GM18861 (cell line): ENCODE measurements around the gene KIT.
"Not testable (repeated sequence)": the region's sequence is repeated elsewhere in the genome, so short reads cannot be mapped to it uniquely, and the experiment has no call there.

Source experiments
- ATAC-seq: cut with Tn5 transposase; IDR thresholded peaks from one replicate; pipeline ENCODE4 v1.9.1; 2021; ENCODE audit not compliant: unreplicated experiment

KIT gene

DNA sequence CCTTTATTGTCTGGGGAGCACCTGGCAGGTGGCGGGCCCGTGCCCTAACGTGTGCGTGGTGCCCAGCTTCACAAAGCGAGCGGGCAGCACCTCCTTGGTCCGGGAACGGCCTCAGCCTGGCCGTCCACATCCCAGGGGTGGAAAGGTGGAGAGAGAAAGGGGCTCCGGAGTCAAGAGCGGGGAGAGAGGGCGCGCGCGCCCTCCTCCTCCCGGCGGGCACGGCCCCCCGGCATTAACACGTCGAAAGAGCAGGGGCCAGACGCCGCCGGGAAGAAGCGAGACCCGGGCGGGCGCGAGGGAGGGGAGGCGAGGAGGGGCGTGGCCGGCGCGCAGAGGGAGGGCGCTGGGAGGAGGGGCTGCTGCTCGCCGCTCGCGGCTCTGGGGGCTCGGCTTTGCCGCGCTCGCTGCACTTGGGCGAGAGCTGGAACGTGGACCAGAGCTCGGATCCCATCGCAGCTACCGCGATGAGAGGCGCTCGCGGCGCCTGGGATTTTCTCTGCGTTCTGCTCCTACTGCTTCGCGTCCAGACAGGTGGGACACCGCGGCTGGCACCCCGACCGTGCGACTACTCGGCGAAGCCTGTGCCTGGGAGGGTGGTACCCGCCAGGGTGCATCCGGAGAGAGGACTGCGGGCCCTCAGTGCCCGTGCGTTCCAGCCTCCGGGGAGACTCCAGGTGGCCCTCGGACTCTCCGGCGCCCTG lies at the start of gene KIT:
KIT (plus strand) TSS at position 407 of the 701 bp plus-strand sequence; CDS start at position 465, 58 bp downstream.
- ATAC-seq, result no peak

DNA sequence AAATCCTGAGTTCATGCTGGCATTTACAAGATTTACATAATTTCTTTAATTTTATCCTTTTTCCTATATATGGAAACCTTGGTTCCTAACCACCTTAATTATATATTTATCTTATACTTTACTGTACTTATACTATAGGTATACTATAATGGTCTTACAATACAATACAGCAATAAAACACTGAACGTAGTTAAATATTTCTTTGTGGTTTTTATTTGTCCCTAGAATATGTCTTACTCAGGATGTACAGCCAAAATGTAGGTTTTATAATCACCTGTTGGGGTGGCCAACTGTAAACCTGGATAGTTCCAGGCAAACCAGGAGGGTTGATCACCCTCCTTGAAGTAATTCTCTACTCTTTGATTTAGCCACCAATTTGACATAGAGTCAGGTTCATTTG lies 48.4 kb upstream of the KIT start:
- no peak for ATAC-seq

DNA sequence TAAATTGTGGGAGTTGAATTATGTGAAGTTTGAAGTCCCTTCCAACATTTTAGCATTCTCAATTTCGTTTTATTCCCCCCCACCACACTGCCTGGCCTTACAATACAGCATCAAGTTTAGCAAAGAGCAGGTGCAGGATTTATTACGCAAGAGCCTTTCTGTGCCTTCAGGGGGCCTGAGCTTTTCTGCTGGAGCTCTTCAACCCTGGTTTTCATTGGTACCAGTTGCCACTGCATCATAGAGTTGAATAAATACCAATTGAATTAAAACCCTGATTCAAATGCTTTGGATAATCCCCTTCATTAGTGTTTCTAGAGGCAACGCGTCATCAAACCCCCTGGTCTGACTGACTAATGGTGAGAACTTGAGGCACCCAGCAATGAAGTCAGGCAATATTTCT lies 43.6 kb upstream of the KIT start:
- no peak for ATAC-seq

DNA sequence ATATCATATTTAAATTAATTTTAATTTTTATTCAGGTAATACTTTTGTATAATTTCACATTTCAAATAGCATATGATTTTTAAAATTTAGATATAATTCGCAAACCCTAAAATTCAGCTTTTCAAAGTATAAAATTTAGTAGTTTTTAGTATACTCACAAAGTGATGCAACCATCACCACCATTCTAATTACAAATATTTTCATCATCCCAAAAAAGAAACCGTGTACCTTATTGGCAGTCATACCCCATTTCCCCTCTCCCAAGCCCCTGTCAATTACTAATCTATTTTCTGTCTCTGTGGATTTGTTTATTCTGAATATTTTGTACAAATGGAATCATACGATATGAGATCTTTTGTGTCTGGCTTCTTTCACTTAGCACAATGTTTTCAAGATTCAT lies 37.0 kb upstream of the KIT start:
- ATAC-seq, result no peak

DNA sequence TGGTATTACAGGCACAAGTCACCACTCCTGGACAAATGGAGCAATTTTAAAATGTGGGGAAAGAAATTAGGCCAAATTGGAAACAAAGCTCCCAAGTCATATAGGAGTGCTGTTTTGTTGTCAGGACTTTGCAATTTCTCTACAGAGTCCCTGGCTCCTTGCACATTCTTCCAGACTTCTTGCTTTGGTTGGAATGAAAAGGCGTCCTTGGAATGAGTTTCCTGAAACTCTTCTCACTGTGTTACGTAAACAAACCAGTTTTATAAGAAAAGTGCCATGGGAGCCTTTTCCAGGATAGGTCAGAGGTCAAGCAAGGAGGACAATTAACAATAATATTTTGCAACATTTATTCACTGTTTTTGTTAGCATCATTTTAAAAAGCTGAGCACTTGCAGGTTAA lies 32.4 kb upstream of the KIT start:
- no peak for ATAC-seq

DNA sequence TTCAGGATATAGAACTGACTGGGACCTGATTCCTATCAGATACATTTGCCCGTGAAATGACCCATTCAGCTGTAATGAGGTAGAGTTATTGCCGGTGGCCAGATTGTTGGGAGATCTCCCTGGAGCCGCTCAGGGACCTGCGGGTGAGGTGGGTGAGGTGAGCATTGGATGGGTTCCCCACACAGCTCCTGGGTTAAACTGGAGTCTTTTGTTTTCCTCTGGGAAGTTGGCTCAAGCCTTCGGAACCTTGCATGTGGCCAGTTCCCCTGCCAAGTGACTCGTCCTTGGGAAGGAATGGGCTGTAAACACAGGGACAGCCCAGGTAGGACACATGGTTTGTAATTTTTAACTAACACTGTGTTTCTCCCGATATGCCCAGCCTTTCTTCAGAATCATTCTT lies 31.6 kb upstream of the KIT start:
- no peak for ATAC-seq

DNA sequence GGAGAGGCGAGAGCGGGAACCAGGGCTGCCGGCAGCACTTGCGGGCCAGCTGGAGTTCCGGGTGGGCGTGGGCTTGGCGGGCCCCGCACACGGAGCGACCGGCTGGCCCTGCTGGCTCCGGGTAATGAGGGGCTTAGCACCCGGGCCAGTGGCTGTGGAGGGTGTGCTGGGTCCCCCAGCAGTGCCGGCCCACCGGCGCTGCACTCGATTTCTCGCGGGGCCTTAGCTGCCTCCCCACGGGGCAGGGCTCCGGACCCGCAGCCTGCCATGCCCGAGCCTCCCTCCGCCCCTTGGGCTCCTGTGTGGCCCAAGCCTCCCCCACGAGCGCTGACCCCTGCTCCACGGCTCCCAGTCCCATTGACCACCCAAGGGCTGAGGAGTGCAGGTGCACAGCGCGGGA lies 25.2 kb upstream of the KIT start:
- ATAC-seq, result no peak

DNA sequence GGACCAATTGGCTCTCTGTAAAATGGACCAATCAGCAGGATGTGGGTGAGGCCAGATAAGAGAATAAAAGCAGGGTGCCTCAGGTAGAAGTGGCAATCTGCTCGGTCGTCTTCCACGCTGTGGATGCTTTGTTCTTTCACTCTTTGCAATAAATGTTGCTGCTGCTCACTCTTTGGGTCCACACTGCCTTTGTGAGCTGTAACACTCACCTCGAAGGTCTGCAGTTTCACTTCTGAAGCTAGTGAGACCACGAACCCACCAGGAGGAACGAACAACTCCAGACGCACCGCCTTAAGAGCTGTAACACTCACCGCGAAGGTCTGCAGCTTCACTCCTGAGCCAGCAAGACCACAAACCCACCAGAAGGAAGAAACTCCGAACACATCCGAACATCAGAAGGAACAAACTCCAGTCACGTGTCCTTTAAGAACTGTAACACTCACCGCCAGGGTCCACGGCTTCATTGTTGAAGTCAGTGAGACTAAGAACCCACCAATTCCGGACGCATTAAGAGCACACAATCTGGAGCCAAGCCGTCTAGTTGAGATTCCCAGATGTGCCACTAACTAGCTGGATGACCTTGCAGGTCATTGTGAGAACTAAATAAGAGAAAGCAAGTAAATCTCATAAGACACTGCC lies 24.5 kb upstream of the KIT start:
- not testable (repeated sequence) for ATAC-seq

DNA sequence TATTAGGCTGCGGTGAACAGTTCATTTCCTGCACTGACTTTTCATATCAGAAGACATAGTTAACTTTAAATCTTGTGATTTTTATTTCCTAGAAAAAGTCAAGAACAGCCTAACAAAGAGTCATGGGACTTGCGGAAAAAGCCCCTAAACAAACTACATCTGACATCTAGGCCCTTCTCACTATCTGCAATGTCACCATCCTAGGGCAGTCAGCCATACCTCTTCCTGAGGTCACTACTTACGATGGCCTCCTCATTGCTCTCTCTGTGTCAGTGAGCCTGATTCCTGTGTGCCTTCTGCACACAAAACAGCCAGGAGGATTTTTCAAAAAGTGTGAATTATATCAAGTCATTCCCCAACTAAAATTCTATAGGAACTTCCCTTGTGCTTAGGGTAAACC lies 22.4 kb upstream of the KIT start:
- ATAC-seq, result no peak

DNA sequence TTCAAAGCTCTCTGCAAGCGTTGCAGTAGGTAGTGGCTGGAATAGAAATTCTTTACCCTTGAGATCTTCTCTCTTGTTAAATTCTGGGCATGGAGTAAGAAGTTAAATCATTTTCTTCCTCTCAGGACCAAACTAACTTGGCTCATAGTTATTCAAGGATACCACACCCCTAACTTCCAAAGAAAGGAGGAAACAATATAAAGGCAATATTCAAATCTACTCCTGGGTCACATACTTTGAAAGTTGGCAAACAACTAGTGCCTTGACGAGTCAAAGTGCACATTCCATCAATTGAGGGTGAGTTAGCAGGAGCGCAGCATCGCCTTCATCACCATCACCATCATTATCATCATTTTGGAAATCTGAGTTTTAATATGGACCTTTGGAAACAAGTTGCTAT lies 20.4 kb upstream of the KIT start:
- ATAC-seq, result no peak

DNA sequence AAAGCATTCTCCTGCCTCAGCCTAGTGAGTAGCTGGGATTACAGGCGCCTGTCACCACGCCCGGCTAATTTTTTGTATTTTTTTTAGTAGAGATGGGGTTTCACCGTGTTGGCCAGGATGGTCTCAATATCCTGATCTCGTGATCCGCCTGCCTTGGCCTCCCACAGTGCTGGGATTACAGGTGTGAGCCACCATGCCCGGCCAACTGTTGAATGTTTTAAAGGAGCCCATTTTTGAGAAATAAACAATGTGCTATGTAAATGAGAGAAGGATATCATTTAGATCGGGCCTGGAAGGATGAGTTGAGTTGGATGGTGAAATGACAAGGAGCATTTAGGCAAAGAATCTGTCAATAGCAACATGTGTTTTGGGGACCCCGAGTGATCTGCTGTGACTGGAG lies 16.7 kb upstream of the KIT start:
- ATAC-seq, result not testable (repeated sequence)

DNA sequence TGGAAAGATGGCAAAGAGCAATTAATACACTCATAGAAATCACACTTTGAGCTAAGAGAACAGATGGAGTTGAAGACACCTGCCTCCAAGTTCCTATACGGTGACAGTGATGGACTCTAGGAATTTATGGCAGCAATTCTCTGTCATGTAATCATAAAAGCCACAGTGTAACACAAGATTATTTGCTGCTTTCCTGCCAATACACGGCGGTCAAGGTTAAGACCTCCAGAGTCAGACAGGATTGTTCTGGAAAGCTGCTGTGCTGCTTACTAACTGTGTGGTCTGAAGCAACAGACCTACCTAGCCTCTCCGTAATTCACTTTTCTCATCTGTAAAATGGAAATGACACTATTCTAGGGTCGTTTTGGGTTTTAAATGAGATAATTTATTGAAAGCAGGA lies 14.6 kb upstream of the KIT start:
- ATAC-seq, result no peak

DNA sequence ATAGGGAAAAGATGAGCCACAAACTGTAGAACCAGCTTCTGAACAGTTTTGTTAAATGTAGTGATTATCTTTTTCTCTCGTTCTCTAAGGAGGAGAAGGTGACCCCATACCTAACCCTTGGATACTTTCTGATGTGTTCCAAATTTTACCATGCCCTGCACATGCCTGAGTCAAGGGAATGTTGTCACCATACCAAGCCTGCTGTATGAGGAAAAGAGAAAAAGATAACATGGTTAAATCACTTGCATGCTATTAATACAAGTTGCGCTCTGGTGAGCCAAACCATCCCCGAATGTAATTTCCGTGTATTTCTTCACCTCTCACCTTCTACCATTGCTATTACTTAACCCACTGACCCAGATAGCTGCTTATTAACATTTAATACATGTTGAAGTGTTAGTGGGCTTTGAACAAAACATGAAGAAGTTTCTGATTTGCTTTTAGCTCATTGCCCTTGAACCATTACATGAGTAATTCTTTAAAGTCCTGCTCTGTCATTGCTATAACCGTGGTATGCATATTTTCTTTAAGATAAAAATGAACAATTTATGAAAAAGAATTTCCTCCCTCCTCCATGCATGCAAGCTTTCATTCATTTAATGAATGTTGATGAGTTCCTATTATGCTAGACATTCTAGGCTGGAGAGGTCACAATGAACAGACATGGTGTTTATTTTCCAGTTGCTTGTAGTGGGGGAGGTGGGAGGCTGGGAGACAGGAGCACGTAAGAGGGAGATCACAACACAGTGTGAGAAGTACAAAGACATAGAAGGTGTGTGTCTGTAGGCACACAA lies 13.6 kb upstream of the KIT start:
- no peak for ATAC-seq

DNA sequence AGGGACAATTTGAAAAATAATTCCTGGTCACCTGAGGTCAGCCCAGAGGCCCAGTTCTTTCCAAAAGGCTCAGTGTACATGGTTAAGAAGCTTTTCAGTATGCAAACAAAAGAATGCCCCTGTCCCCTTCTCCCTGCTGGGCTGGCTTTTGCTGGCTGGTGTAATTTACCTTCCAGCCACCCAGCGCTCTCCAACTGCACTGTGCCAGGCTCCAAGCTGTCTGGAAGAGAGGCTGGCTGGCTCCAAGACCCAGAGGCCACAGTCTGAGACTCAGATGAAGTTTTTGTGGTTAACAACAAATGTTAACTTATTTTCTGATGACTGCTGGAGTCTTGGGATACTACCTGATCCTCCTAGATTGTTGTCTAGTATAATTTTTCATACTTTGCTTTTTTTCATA lies 11.9 kb upstream of the KIT start:
- ATAC-seq, result no peak

DNA sequence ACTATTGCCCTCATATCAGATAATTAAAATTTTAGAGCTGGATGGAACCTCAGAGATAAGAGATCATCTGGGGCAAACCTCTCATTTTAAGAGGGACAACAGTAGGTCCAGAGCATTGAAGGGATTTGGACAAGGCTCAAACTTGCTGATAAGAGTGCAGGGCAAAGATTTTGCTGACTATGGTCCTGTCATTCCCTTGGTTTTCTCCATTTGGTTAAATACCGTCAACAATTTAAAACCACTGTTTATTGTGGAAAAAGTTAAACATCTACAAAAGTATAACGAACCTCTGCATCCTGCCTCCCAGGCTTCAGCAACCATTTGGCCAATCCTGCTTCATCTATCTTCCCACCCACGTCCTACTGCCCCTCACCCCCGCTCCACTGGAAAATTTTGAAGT lies 10.7 kb upstream of the KIT start:
- no peak for ATAC-seq

DNA sequence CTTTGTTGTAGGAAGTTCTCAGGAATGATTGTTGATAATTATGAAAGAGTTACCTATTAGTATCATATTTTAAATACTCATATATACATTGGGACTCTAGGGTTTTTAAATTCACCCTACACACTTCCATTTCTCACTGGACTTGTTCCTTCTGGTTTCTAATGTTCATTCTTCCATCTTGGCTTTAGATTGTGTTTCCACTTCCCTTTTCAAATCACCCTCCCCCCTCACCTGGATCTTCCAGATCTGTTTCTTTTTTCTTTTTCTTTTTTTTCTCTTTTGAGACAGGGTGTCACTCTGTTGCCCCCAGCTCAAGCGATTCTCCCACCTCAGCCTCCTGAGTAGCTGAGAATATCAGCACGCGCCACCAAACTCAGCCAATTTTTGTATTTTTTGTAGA lies 6.7 kb upstream of the KIT start:
- no peak for ATAC-seq

DNA sequence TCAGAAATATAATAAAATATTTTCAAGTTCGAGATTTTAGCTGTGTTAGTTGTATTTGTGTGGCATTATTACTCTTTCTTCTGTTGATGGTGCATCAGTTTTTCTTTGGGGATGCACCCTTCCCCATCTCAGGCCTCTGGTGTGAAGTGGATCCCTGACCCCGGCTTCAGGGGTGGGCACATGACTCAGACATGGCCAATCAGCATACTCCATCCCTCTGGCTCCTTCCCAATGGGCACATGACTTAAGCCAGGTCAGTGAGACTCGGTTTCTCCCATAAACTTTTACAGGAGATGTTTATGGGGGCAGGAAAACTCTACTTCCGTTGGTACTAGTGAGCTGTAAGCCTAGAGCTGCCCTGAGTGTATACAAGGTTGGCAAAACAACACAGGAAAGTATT lies 3.0 kb upstream of the KIT start:
- no peak for ATAC-seq

DNA sequence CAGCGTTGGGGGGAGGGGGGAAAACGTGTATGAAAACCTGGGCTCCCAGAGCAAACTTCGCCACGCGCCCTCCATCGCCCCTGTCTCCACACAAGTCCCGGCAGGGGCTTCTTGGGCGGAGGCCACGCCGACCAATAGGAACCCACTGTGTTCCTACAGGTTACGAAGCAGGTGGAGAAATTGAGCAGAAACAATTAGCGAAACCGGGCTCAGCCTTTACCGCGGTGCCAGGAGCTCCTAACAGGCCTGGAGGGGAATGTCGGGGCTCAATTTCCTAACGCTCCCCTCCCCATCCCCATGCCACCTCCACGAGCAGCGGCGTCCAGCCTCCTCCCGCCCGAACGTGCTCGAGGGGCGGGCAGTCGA lies 589 bp upstream of the KIT start:
- no peak for ATAC-seq

DNA sequence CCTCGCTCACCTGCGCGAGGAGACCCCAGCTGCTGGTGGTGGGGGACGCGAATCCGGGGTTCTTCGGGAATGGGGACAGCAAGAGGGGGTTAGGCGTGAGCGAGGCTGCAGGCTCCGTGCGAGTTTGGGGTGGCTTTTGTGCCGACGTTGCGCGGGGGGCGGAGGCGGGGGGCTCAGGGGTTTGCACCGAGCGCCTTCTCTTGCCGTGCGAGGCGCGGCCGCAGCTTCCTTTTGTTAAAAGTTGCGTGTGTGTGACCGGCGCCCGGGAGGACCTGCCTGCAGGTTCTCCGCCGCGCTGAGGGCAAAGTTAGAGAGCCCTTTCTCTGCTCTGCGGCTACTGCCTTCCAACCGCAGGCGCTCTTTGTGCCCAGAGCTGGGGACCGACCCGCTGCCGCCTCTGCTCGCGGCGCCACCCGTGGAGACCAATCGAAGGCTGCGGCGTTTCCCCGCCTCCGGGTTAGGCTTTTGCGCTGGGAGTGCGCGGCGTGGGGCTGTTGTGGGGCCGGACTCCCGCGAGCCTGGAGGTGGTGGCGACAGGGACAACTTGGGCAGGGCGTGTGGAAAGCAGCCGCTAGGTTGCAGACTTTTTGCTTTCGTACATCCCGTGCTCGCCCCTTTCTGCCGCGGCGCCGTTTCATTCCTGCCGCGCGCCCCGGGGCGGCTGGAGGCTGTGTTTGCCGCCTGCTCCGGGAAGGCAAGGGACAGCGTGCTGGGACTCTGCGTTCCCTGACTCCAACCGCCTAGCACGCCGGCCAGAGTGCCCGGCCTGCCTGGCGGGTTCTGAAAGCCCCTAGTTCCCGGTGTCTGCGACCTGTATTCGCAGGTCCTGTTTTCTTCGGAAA lies 716 bp downstream of the KIT start:
- ATAC-seq, result peak; percentile 45

DNA sequence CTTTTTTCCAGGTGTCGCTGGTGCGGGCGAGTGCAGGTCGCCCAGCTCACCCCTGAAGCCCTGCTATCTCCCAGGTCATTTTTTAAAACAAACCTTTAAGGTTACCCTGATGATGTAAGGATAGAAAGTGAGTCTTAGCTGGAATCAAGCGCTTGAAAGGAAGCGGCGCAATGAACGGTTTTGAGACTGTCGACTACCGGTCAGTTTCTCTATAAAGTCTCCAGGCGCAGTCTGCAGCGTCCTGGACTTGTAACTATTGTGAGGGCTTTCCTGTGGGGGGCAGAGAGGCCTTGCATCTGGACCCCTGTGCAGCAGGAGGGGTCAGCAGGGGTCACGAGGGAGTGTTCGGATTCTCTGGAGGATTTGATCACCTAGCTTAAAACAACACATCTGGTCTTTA lies 1.6 kb downstream of the KIT start:
- ATAC-seq, result no peak

DNA sequence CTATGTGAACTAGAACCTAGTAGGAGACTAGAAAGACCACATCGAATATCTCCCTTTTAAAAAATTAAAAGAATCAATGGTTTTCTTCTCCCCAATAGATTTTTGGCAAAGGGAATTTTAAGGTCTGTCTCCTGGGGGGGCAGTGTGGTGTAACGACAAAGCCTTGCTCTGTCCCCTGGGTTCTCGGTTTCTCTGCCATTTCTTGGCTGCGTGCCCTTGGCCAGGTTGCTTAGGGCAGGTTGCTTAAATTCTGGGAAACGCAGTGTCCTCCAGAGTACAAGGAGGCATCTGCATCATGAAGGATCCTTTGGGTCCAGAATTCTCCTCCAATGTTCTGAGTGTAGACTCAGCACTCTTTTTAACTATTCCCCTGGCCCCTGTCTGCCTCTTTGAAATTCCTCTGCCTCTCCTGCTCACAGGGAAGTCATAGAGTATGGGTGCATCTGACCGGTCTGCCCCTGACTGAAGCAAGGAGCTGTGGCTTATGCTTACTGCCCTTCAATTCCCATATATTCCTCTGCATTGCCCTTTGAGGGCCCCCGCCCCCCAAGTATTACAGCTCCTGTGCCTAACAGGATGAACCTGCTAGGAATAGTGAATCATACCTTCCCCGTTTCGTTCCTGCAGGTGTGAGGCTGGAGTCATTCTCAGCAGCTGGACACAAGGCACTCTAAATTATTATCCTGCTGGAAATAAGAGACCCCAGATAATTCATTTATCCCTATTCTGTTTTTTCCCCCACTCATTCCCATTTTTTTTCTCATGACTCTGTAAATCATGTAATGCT lies 2.2 kb downstream of the KIT start:
- ATAC-seq, result no peak
